Trophoblast cell (in vitro differentiated cells and primary cell): Measurements from ENCODE around the gene GLIPR1.
A peak's percentile ranks its signal among the peaks of the same experiment; 100 is the strongest.

Experiments used
- DNase-seq, 2 donors: peaks; one replicate each; pipeline ENCODE4 v3.0.0-alpha.2; 2016
- H2AFZ ChIP-seq: 2 replicates; pipeline ENCODE4 v1.6.1; 2013; ENCODE audit warnings: low read length, moderate library complexity, mild to moderate bottlenecking; ENCODE audit not compliant: insufficient read depth, poor library complexity
- H2AK5ac ChIP-seq: 2 replicates; pipeline ENCODE4 v1.6.1; 2013; ENCODE audit warnings: mild to moderate bottlenecking, low read length
- H2BK120ac ChIP-seq: 2 replicates; pipeline ENCODE4 v1.6.1; 2013; ENCODE audit warnings: low read length, mild to moderate bottlenecking, moderate library complexity; ENCODE audit not compliant: insufficient read depth, poor library complexity
- H2BK12ac ChIP-seq: 2 replicates; pipeline ENCODE4 v1.6.1; 2013; ENCODE audit warnings: mild to moderate bottlenecking, low read length, moderate library complexity
- H2BK5ac ChIP-seq: 2 replicates; pipeline ENCODE4 v1.6.1; 2013; ENCODE audit warnings: low read length, low read depth, moderate library complexity, mild to moderate bottlenecking; ENCODE audit not compliant: poor library complexity
- H3K14ac ChIP-seq: 2 replicates; pipeline ENCODE4 v1.6.1; 2013; ENCODE audit warnings: mild to moderate bottlenecking, low read length
- H3K18ac ChIP-seq: 2 replicates; pipeline ENCODE4 v1.6.1; 2013; ENCODE audit warnings: mild to moderate bottlenecking, low read length
- H3K23ac ChIP-seq: 2 replicates; pipeline ENCODE4 v1.6.1; 2013; ENCODE audit warnings: low read length
- H3K27ac ChIP-seq: 2 replicates; pipeline ENCODE4 v1.5.1; 2013; ENCODE audit warnings: low read depth, mild to moderate bottlenecking, inconsistent platforms, low read length, moderate library complexity
- H3K27me3 ChIP-seq: 2 replicates; pipeline ENCODE4 v1.6.1; 2013; ENCODE audit warnings: inconsistent platforms, mild to moderate bottlenecking, low read length, moderate library complexity; ENCODE audit not compliant: insufficient read depth
- H3K36me3 ChIP-seq, 2 experiments: 1 replicate in 1 of 2; 2 replicates in 1 of 2; pipeline ENCODE4 v1.6.1; 2013; ENCODE audit warnings: low read length in 2 of 2, mild to moderate bottlenecking in 2 of 2, moderate library complexity in 1 of 2; ENCODE audit not compliant: insufficient read depth in 2 of 2, control insufficient read depth in 1 of 2
- H3K4ac ChIP-seq: 2 replicates; pipeline ENCODE4 v1.6.1; 2013; ENCODE audit warnings: low read depth, mild to moderate bottlenecking, low read length, moderate library complexity
- H3K4me1 ChIP-seq, 2 experiments: 1 replicate in 1 of 2; 2 replicates in 1 of 2; pipeline ENCODE4 v1.6.1; 2013; ENCODE audit warnings: low read length in 2 of 2, mild to moderate bottlenecking in 2 of 2, moderate library complexity in 1 of 2; ENCODE audit not compliant: insufficient read depth in 2 of 2, control insufficient read depth in 1 of 2
- H3K4me2 ChIP-seq: 2 replicates; pipeline ENCODE4 v1.6.1; 2013; ENCODE audit warnings: inconsistent platforms, mild to moderate bottlenecking, low read length, moderate library complexity
- H3K4me3 ChIP-seq: 2 replicates; pipeline ENCODE4 v1.5.1; 2013; ENCODE audit warnings: mild to moderate bottlenecking, low read depth, low read length, inconsistent platforms
- H3K79me1 ChIP-seq: one replicate; pipeline ENCODE4 v1.6.1; 2013; ENCODE audit warnings: low read length
- H3K79me2 ChIP-seq: 2 replicates; pipeline ENCODE4 v1.6.1; 2013; ENCODE audit warnings: low read length, mild to moderate bottlenecking; ENCODE audit not compliant: control insufficient read depth, insufficient read depth, poor library complexity
- H3K9ac ChIP-seq: 2 replicates; pipeline ENCODE4 v1.6.1; 2013; ENCODE audit warnings: mild to moderate bottlenecking, low read length
- H3K9me3 ChIP-seq: 2 replicates; pipeline ENCODE4 v1.6.1; 2013; ENCODE audit warnings: low read depth, mild to moderate bottlenecking, control low read depth, inconsistent platforms, low read length; ENCODE audit not compliant: insufficient read depth
- H4K12ac ChIP-seq: 2 replicates; pipeline ENCODE4 v1.6.1; 2013; ENCODE audit warnings: low read depth, mild to moderate bottlenecking, low read length, moderate library complexity
- H4K8ac ChIP-seq: 2 replicates; pipeline ENCODE4 v1.6.1; 2013; ENCODE audit warnings: low read depth, mild to moderate bottlenecking, low read length, moderate library complexity
- H4K91ac ChIP-seq: one replicate; pipeline ENCODE4 v1.6.1; 2013; ENCODE audit warnings: low read depth, mild to moderate bottlenecking, low read length, moderate library complexity
- WGBS: extraction: QIAGEN DNeasy Blood & Tissue Kit; methylation state at CpG from one replicate; pipeline ENCODE4 v1.1.7; 2013; ENCODE audit warnings: missing lambda C conversion rate; ENCODE audit not compliant: insufficient read length, insufficient coverage; ENCODE audit errors: extremely low coverage; 5-methylcytosine and 5-hydroxymethylcytosine counted together

GLIPR1 gene

GRCh38 chr12:75525263-75525662 is 44.7 kb downstream of the GLIPR1 start:
- no peak overlapping the region for H3K18ac ChIP-seq
- DNase-seq: no peak
- H3K79me1 ChIP-seq: no peaks in the 10 kb centered on the region
- no peak overlapping the region for H2BK5ac ChIP-seq
- H4K91ac ChIP-seq: no peak overlapping the region
- H3K27me3 ChIP-seq: no peaks in the 10 kb centered on the region
- no peak overlapping the region for H3K14ac ChIP-seq
- H3K4me1 ChIP-seq: no peaks in the 10 kb centered on the region
- H2AK5ac ChIP-seq: no peak overlapping the region
- no peaks in the 10 kb centered on the region for H3K79me2 ChIP-seq
- no peak overlapping the region for H2AFZ ChIP-seq
- no peaks in the 10 kb centered on the region for H3K36me3 ChIP-seq
- H3K23ac ChIP-seq: no peak overlapping the region
- no peak overlapping the region for H2BK12ac ChIP-seq
- no CpG with 5 or more reads among the region's 1 CpG for WGBS
- no peak overlapping the region for H3K4me2 ChIP-seq
- H3K27ac ChIP-seq: no peak overlapping the region
- no peaks in the 10 kb centered on the region for H3K9me3 ChIP-seq
- no peak overlapping the region for H2BK120ac ChIP-seq
- no peak overlapping the region for H3K4me3 ChIP-seq
- no peak overlapping the region for H4K12ac ChIP-seq
- no peak overlapping the region for H3K9ac ChIP-seq
- no peak overlapping the region for H4K8ac ChIP-seq
- no peak overlapping the region for H3K4ac ChIP-seq

GRCh38 chr12:75526655-75527511 is 46.3 kb downstream of the GLIPR1 start:
- Histone ChIP-seq H3K4me3 (no peak overlapping the region), H3K4me2 (no peak overlapping the region), H3K79me2 (no peaks in the 10 kb centered on the region), H2AFZ (no peak overlapping the region), H2BK120ac (no peak overlapping the region), H3K36me3 (no peaks in the 10 kb centered on the region), H4K8ac (no peak overlapping the region), H3K9me3 (no peaks in the 10 kb centered on the region), H2BK5ac (no peak overlapping the region), H3K9ac (no peak overlapping the region), H4K91ac (no peak overlapping the region), H4K12ac (no peak overlapping the region), H3K27ac (no peak overlapping the region), H2AK5ac (no peak overlapping the region), H3K18ac (no peak overlapping the region), H3K4ac (no peak overlapping the region), H3K23ac (no peak overlapping the region), H3K79me1 (no peaks in the 10 kb centered on the region), H3K14ac (no peak overlapping the region), H3K4me1 (no peaks in the 10 kb centered on the region), H3K27me3 (no peaks in the 10 kb centered on the region), H2BK12ac (no peak overlapping the region)
- DNase-seq: peak in 1 of 2 donors; percentile 76
- WGBS: no CpG with 5 or more reads among the region's 4 CpGs

DNA sequence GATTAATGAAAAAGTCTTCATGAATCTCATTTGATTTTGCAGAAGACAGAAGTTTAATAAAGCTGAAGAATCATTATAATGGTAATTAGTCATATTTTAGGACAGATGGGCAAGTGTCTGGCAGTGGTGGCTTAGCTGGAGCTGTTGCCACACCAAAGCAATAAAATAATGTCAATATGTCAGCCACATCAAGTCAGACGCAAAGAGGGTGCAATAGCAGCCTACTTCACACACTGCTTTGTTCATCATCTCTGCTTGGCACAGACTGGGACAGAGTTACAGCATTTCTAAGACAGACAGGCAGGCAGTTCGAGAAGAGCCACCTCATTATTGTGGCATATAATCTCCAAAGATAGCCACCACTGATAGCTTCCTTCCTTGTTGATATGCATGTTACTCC is 47.7 kb downstream of the GLIPR1 start:
- Histone ChIP-seq H3K18ac (no peak overlapping the region), H3K27ac (no peak overlapping the region), H2BK5ac (no peak overlapping the region), H3K14ac (no peak overlapping the region), H2AFZ (no peak overlapping the region), H3K36me3 (no peaks in the 10 kb centered on the region), H3K79me2 (no peaks in the 10 kb centered on the region), H3K27me3 (no peaks in the 10 kb centered on the region), H4K12ac (no peak overlapping the region), H3K9me3 (no peaks in the 10 kb centered on the region), H3K79me1 (no peaks in the 10 kb centered on the region), H3K4ac (no peak overlapping the region), H3K9ac (no peak overlapping the region), H2AK5ac (no peak overlapping the region), H3K23ac (no peak overlapping the region), H3K4me1 (no peaks in the 10 kb centered on the region), H2BK12ac (no peak overlapping the region), H2BK120ac (no peak overlapping the region), H3K4me3 (no peak overlapping the region), H4K8ac (no peak overlapping the region), H3K4me2 (no peak overlapping the region), H4K91ac (no peak overlapping the region)
- no peak for DNase-seq
- no CpG with 5 or more reads among the region's 2 CpGs for WGBS

- H2BK12ac ChIP-seq: no peak overlapping the region
- H2AK5ac ChIP-seq: no peak overlapping the region
- no peak overlapping the region for H2BK120ac ChIP-seq
- H2BK5ac ChIP-seq: no peak overlapping the region
- peak in 1 of 2 donors; percentile 65 for DNase-seq
- H2AFZ ChIP-seq: no peak overlapping the region
- no peak overlapping the region for H3K4me2 ChIP-seq
- H3K4ac ChIP-seq: no peak overlapping the region
- no CpG with 5 or more reads among the region's 2 CpGs for WGBS
- H4K12ac ChIP-seq: no peak overlapping the region
- H3K4me3 ChIP-seq: no peak overlapping the region
- no peaks in the 10 kb centered on the region for H3K79me2 ChIP-seq
- no peak overlapping the region for H3K23ac ChIP-seq
- H3K9ac ChIP-seq: no peak overlapping the region
- no peaks in the 10 kb centered on the region for H3K9me3 ChIP-seq
- H3K4me1 ChIP-seq: no peaks in the 10 kb centered on the region
- H3K27me3 ChIP-seq: no peaks in the 10 kb centered on the region
- no peak overlapping the region for H3K27ac ChIP-seq
- H4K8ac ChIP-seq: no peak overlapping the region
- H3K18ac ChIP-seq: no peak overlapping the region
- H3K14ac ChIP-seq: no peak overlapping the region
- no peak overlapping the region for H4K91ac ChIP-seq
- H3K79me1 ChIP-seq: no peaks in the 10 kb centered on the region
- no peaks in the 10 kb centered on the region for H3K36me3 ChIP-seq
Measured at GRCh38 chr12:75528692-75529091, 48.1 kb downstream of the GLIPR1 start.
